Measurements from ENCODE around the gene UBA6.

GRCh38 chr4:67614186-67614585, 86.8 kb downstream of the UBA6 start:
- TF ChIP-seq, protein P1, sequence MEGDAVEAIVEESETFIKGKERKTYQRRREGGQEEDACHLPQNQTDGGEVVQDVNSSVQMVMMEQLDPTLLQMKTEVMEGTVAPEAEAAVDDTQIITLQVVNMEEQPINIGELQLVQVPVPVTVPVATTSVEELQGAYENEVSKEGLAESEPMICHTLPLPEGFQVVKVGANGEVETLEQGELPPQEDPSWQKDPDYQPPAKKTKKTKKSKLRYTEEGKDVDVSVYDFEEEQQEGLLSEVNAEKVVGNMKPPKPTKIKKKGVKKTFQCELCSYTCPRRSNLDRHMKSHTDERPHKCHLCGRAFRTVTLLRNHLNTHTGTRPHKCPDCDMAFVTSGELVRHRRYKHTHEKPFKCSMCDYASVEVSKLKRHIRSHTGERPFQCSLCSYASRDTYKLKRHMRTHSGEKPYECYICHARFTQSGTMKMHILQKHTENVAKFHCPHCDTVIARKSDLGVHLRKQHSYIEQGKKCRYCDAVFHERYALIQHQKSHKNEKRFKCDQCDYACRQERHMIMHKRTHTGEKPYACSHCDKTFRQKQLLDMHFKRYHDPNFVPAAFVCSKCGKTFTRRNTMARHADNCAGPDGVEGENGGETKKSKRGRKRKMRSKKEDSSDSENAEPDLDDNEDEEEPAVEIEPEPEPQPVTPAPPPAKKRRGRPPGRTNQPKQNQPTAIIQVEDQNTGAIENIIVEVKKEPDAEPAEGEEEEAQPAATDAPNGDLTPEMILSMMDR (IDR thresholded peaks at IDR 0.05; ENCODE audit: low read depth, low read length, poor library complexity, severe bottlenecking), result no peak
- no peak for TF ChIP-seq EZH2phosphoT487 (IDR thresholded peaks at IDR 0.05; ENCODE audit: borderline replicate concordance, low read length)

All from DOHH2 (cell line).